Measurements from ENCODE around the gene ZFHX3. TPM values are rescaled to one million over a fixed set of nuclear protein-coding genes. Genes with fewer than 3 reads are reported as not detected.

Gene ZFHX3
- total RNA-seq, 1 donor from 2014 or later = 40.1 TPM

GRCh38 chr16:72808754-72809153 lies 239.2 kb downstream of the ZFHX3 start:
- Mint-ChIP-seq H3K27ac (ENCODE audit: unreplicated experiment) (no peak overlapping the region), H3K27me3 (ENCODE audit: low read depth) (no peaks in the 10 kb centered on the region), H3K4me3 (no peak overlapping the region), H3K36me3 (ENCODE audit: low read depth) (peaks cover 13% of the 10 kb centered on the region), H3K4me1 (peaks cover 14% of the 10 kb centered on the region), H3K9me3 (no peaks in the 10 kb centered on the region)
- no peak for TF ChIP-seq CTCF (conservative IDR thresholded peaks at IDR 0.05)
- no peak for DNase-seq (ENCODE audit: low read depth, low spot score)

DNA sequence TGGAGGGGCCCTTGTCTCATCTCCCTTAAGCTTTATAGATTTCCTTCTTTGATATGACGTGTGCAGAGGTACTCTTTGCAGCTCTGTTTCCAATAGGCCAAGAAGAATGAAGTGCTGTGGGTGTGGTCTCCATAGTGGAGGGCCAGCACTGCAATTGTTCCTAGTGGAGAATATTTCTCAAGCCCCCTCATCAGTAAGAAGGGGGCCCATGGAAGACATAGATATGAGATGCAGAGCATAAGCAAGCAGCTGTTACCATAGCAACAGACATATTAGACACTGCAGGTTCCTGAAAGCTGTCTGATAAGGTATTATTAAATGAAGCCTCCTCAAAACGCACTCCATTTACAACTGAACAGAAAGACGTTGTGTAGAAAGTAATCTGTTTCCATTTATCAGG lies 240.7 kb downstream of the ZFHX3 start:
- Mint-ChIP-seq H3K27ac (ENCODE audit: unreplicated experiment) (no peak overlapping the region), H3K4me1 (peaks cover 16% of the 10 kb centered on the region), H3K36me3 (ENCODE audit: low read depth) (peaks cover 21% of the 10 kb centered on the region), H3K4me3 (no peak overlapping the region), H3K9me3 (no peaks in the 10 kb centered on the region), H3K27me3 (ENCODE audit: low read depth) (no peaks in the 10 kb centered on the region)
- no peak for DNase-seq (ENCODE audit: low read depth, low spot score)
- TF ChIP-seq CTCF (conservative IDR thresholded peaks at IDR 0.05) = no peak

DNA sequence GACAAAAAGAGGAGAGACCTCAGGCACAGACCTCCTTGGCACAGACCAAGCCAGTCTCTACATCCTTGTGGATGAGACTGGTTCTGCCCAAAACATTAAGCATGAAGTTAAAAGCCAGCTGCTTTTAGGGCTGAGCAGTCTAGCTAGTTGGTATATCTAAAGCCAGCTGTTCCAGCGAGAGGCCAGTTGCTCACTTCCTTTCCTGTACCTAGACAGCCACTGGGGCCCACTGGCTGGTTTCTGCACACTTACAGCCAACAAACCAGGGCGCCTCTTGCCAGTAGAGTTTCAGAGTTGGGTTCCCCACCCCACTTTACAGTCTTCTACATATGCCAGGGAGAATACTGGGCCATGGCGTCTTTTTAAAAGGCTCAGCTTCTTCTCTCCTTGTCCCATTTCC lies 242.4 kb downstream of the ZFHX3 start:
- Mint-ChIP-seq H3K27ac (ENCODE audit: unreplicated experiment) (no peak overlapping the region), H3K36me3 (ENCODE audit: low read depth) (peaks cover 17% of the 10 kb centered on the region), H3K4me1 (peaks cover 31% of the 10 kb centered on the region), H3K27me3 (ENCODE audit: low read depth) (no peaks in the 10 kb centered on the region), H3K4me3 (no peak overlapping the region), H3K9me3 (no peaks in the 10 kb centered on the region)
- DNase-seq (ENCODE audit: low read depth, low spot score) = no peak
- no peak for TF ChIP-seq CTCF (conservative IDR thresholded peaks at IDR 0.05)

DNA sequence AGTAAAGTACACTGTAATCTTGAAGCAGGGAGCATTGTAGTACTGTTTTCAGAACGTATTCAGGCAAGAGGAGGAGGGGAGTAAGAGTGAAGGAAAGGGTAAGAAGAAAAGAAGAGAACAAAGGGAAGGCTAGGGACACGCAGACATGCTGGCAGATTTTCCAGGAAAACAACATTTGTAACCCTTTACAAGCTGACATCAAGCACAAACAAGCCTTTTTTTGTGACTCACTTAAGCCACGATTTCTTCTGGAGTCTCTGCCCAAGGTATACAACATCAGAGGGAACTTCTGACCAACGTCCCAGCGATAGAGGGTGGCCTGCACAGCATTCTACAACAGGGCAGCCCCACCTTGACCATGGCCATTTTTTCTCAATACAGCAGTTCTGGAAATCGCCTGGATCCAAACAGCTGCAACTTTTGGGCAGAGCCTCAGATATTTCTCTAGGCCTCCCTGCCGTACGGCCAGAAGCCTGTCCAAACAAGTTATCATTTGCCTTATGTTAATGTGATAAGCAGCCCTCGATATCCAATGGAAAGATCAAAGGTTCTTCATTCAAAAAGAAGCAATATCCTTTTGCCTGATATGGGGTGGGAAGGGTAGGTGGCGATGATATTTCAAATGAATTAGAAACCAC lies 247.3 kb downstream of the ZFHX3 start:
- Mint-ChIP-seq H3K4me1 (peaks cover 34% of the 10 kb centered on the region), H3K27me3 (ENCODE audit: low read depth) (no peaks in the 10 kb centered on the region), H3K9me3 (no peaks in the 10 kb centered on the region), H3K36me3 (ENCODE audit: low read depth) (peaks cover 50% of the 10 kb centered on the region), H3K4me3 (no peak overlapping the region), H3K27ac (ENCODE audit: unreplicated experiment) (peak overlapping the region; percentile 58)
- no peak for DNase-seq (ENCODE audit: low read depth, low spot score)
- no peak for TF ChIP-seq CTCF (conservative IDR thresholded peaks at IDR 0.05)

DNA sequence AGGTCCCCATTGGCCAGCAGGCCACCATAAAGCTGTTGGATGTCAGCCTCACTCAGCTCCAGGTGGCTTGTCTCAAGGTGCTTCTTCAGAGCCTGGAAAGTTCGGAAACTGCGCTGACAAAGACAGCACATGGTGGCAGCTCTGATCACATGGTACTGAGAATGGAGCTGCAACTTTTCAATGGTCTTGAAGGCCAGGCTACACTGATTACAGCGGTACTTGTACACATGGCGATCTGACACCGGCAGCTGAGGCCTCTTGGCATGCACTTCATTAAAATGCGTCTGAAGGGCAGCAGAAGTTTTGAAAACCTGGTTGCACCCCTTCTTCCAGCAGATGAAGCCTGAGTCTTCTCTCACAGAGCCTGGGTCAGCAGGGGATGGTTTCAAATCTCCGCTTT lies 249.7 kb downstream of the ZFHX3 start:
- Mint-ChIP-seq H3K4me3 (no peak overlapping the region), H3K4me1 (peaks cover 34% of the 10 kb centered on the region), H3K27ac (ENCODE audit: unreplicated experiment) (no peak overlapping the region), H3K36me3 (ENCODE audit: low read depth) (peaks cover 64% of the 10 kb centered on the region), H3K9me3 (no peaks in the 10 kb centered on the region), H3K27me3 (ENCODE audit: low read depth) (no peaks in the 10 kb centered on the region)
- no peak for TF ChIP-seq CTCF (conservative IDR thresholded peaks at IDR 0.05)
- no peak for DNase-seq (ENCODE audit: low read depth, low spot score)
